Activated B cell treated with CpG ODN at 0.5 μM for 24 hours (primary cell): ENCODE measurements around the gene CADM4. TPM values are rescaled to one million over a fixed set of nuclear protein-coding genes. Genes with fewer than 3 reads are reported as not detected.

ENCODE experiments used
- ATAC-seq: fragments of 200-7000 bp; cut with Tn5 transposase; one replicate; pipeline ENCODE4 v1.10.0; 2021; ENCODE audit warnings: low read depth, mild to moderate bottlenecking, moderate library complexity
- CTCF ChIA-PET: fragments of 350-600 bp; sonication (Branson Sonifier 250); formaldehyde crosslinking; loops from one replicate; lab custom pipeline; 2021; ENCODE audit warnings: antibody characterized with exemption; lab: Charles Lee
- POLR2A ChIA-PET: fragments of 350-600 bp; sonication (Branson Sonifier 250); formaldehyde crosslinking; loops from one replicate; lab custom pipeline; 2021; ENCODE audit warnings: antibody characterized with exemption; lab: Charles Lee
- DNase-seq: peaks from one replicate; pipeline ENCODE4 v3.0.0; 2022
- H3K27ac Mint-ChIP-seq: one replicate; pipeline ENCODE4 v1.8.0; 2020; ENCODE audit warnings: mixed read lengths
- H3K27me3 Mint-ChIP-seq: one replicate; pipeline ENCODE4 v1.8.0; 2021; ENCODE audit warnings: mixed read lengths
- H3K36me3 Mint-ChIP-seq: one replicate; pipeline ENCODE4 v1.8.0; 2021; ENCODE audit warnings: low read depth, mixed read lengths
- H3K4me1 Mint-ChIP-seq: one replicate; pipeline ENCODE4 v1.8.0; 2021; ENCODE audit warnings: mixed read lengths
- H3K4me3 Mint-ChIP-seq: one replicate; pipeline ENCODE4 v1.8.0; 2020; ENCODE audit warnings: mild to moderate bottlenecking, mixed read lengths
- H3K9me3 Mint-ChIP-seq: one replicate; pipeline ENCODE4 v1.8.0; 2020; ENCODE audit warnings: mixed read lengths
- intact Hi-C: fragments of 100-400 bp; cut with micrococcal nuclease; formaldehyde crosslinking; loops from one replicate; pipeline ENCODE4 v1.15.1; 2024
- total RNA-seq: library from RNA; stranded (reverse); gene quantifications from 2 replicates; pipeline ENCODE4 v1.2.3, GENCODE V29; 2022
- TF ChIP-seq, protein P1 (sequence below): fragments of 200-600 bp; IDR thresholded peaks from one replicate; pipeline ENCODE4 v1.8.0; 2022; ENCODE audit warnings: antibody characterized with exemption, mild to moderate bottlenecking

Gene CADM4
- total RNA-seq, 1 donor from 2014 or later = not detected

- Mint-ChIP-seq H3K27ac (no peak overlapping the region), H3K36me3 (no peaks in the 10 kb centered on the region), H3K4me3 (no peak overlapping the region), H3K9me3 (no peaks in the 10 kb centered on the region), H3K27me3 (no peaks in the 10 kb centered on the region), H3K4me1 (peaks cover 59% of the 10 kb centered on the region)
- no peak for ATAC-seq
- ChIA-PET POLR2A (no interaction called here), CTCF (no interaction called here)
- TF ChIP-seq, protein P1, sequence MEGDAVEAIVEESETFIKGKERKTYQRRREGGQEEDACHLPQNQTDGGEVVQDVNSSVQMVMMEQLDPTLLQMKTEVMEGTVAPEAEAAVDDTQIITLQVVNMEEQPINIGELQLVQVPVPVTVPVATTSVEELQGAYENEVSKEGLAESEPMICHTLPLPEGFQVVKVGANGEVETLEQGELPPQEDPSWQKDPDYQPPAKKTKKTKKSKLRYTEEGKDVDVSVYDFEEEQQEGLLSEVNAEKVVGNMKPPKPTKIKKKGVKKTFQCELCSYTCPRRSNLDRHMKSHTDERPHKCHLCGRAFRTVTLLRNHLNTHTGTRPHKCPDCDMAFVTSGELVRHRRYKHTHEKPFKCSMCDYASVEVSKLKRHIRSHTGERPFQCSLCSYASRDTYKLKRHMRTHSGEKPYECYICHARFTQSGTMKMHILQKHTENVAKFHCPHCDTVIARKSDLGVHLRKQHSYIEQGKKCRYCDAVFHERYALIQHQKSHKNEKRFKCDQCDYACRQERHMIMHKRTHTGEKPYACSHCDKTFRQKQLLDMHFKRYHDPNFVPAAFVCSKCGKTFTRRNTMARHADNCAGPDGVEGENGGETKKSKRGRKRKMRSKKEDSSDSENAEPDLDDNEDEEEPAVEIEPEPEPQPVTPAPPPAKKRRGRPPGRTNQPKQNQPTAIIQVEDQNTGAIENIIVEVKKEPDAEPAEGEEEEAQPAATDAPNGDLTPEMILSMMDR = no peak
- intact Hi-C loops = no loop called here
- no peak for DNase-seq
Observed at GRCh38 chr19:43581467-43581866, 58.2 kb downstream of the CADM4 start.

DNA sequence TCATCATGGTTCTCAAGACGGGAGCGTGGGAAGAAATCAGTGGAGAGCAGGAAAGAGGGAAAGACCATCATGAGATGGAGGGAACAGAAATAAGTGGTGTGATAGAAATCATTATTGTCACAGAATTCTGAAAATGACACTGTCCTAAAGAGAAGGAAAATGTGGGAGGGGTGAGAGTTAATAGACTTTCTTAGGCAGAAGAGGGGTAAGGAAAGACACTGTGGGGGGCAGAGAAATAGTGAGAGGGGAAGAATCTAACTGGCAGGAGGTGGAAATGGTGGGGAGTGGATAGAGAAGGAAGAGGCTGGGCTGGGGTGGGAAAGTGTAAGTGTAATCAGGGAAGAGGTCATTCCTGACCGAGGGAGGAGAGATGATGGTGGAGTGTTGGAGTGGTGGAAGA is 60.9 kb downstream of the CADM4 start:
- DNase-seq (no peak), ATAC-seq (no peak)
- Mint-ChIP-seq H3K27ac (no peak overlapping the region), H3K27me3 (no peaks in the 10 kb centered on the region), H3K4me3 (no peak overlapping the region), H3K9me3 (no peaks in the 10 kb centered on the region), H3K4me1 (peaks cover 55% of the 10 kb centered on the region), H3K36me3 (peaks cover 8% of the 10 kb centered on the region)
- intact Hi-C loops = no loop called here
- ChIA-PET CTCF (no interaction called here), POLR2A (no interaction called here)
- TF ChIP-seq, protein P1 = no peak

DNA sequence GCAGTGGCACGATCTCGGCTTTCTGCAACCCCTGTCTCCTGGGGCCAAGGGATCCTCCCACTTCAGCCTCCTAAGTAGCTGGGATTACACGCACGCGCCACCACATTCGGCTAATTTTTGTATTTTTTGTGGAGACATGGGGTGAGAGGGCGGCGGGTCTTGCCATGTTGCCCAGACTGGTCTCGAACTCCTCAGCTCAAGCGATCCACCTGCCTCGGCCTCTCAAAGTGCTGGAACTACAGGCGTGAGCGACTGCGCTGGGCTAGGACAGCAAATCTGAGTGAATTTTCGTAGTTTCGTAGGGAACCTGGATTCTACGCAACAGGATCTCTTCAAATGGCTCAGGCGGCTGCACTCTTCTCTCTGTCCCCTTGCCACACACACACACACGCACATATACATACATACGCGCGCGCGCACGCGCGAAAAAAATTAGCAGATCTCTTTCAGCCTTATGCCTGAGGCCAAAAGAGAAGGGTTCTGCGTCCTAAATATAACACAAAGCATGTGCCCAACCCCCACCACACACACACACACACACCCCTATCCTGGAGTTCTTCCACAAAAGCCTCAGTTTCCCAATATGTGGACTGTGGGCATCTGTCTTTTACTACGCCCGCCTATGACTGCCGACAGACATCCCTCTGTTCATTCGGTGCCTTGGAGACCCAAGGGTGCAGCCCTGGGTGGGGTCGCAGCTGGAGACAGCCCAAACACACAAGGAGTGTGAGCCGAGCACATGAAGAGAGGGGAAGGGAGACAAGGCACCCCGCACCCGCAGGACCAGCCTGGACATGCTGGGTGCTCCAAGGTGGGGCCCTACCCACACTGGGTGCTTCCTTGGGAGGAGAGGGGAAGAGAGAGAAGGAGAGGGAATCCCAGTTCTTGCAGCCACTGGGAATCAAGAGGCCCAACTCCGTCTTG is 63.4 kb downstream of the CADM4 start:
- no peaks in the 10 kb centered on the region for H3K27me3 Mint-ChIP-seq
- no peak overlapping the region for H3K27ac Mint-ChIP-seq
- TF ChIP-seq, protein P1 = no peak
- ChIA-PET CTCF (interaction anchor here (1.5 to 2.6 kb wide), 3 partner anchors 18 to 234 kb away, joined by 3 to 8 read pairs (median 7); partner anchors contain the start of genes IRGQ and ZNF576), POLR2A (interaction anchor here (0.6 to 2.0 kb wide), 2 partner anchors 17 to 20 kb away, joined by 5 to 13 read pairs; partner anchors contain the start of genes IRGQ and ZNF576)
- intact Hi-C loops = loop anchor here (1.0 kb wide), 4 partner anchors 14 to 113 kb away; partner anchors contain the start of genes IRGQ, ZNF428 and ZNF576
- ATAC-seq (no peak), DNase-seq (no peak)
- H3K4me3 Mint-ChIP-seq = peak overlapping the region; percentile 64
- peaks cover 21% of the 10 kb centered on the region for H3K36me3 Mint-ChIP-seq
- H3K9me3 Mint-ChIP-seq = no peaks in the 10 kb centered on the region
- H3K4me1 Mint-ChIP-seq = peaks cover 40% of the 10 kb centered on the region

- TF ChIP-seq, protein P1 = no peak
- DNase-seq = peak; percentile 87
- H3K27me3 Mint-ChIP-seq = no peaks in the 10 kb centered on the region
- H3K4me1 Mint-ChIP-seq = peaks cover 44% of the 10 kb centered on the region
- peak within 1 kb of the TSS; percentile 92 for H3K27ac Mint-ChIP-seq
- no peaks in the 10 kb centered on the region for H3K9me3 Mint-ChIP-seq
- CTCF ChIA-PET = interaction anchor here (1.5 to 2.6 kb wide), 5 partner anchors 19 to 234 kb away, joined by 3 to 17 read pairs (median 7); partner anchors contain the start of genes IRGQ and ZNF576
- H3K4me3 Mint-ChIP-seq = peak within 1 kb of the TSS; percentile 96
- H3K36me3 Mint-ChIP-seq = peaks cover 25% of the 10 kb centered on the region
- intact Hi-C loops = loop anchor here (1.0 kb wide), 3 partner anchors 13 to 44 kb away; partner anchors contain the start of genes IRGQ, ZNF428 and ZNF576
- ATAC-seq = peak; percentile 97
- POLR2A ChIA-PET = interaction anchor here (0.6 to 2.0 kb wide), 9 partner anchors 10 to 1368 kb away, joined by 3 to 13 read pairs (median 6); partner anchors contain the start of genes IRGQ, ZNF575 and ZNF576
Observed at GRCh38 chr19:43575156-43575950, 64.3 kb downstream of the CADM4 start, which contains the start of the genes PINLYP and XRCC1. PINLYP (plus strand) TSS chr19:43575801; CDS start chr19:43577192, 1,391 bp downstream. XRCC1 (minus strand) TSS chr19:43575527; CDS start chr19:43575458, 69 bp downstream.
